ENCODE results near the gene USP13.

USP13 gene

DNA sequence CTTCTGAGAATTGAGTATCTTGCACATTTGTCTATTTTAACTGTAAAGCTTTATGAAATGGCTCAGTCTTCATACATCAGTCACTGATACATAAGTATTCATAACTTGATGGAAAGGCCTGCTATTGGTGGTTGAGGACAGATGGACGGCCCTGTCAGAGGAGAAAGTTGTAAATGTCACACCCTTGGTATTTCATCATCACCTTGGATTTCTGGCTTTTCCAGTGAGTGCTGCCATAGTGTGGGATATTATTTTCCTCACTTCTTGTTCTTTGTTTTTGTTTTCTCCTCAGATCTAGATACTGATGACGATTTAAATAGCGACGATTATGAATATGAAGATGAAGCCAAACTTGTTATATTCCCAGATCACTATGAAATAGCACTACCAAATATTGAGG, 47.9 kb downstream of the USP13 start:
- TF ChIP-seq ZFX (IDR thresholded peaks at IDR 0.05) (no peak), CTCF (conservative IDR thresholded peaks at IDR 0.05) (no peak)
- H3K27ac ChIP-seq = no peak overlapping the region

- TF ChIP-seq CTCF (conservative IDR thresholded peaks at IDR 0.05) (no peak), ZFX (IDR thresholded peaks at IDR 0.05) (no peak)
- H3K27ac ChIP-seq = no peak overlapping the region
Measured at GRCh38 chr3:179701176-179701827, 48.5 kb downstream of the USP13 start.

GRCh38 chr3:179702271-179702947, 49.6 kb downstream of the USP13 start:
- no peak overlapping the region for H3K27ac ChIP-seq
- TF ChIP-seq CTCF (conservative IDR thresholded peaks at IDR 0.05) = no peak

- no peak overlapping the region for H3K27ac ChIP-seq
- TF ChIP-seq ZFX (IDR thresholded peaks at IDR 0.05) = no peak
- TF ChIP-seq CTCF (conservative IDR thresholded peaks at IDR 0.05) = no peak
Measured at GRCh38 chr3:179703816-179704215, 51.0 kb downstream of the USP13 start.

- TF ChIP-seq CTCF (conservative IDR thresholded peaks at IDR 0.05) (no peak), ZFX (IDR thresholded peaks at IDR 0.05) (no peak)
- no peak overlapping the region for H3K27ac ChIP-seq
Measured at GRCh38 chr3:179706233-179706632, 53.4 kb downstream of the USP13 start.

DNA sequence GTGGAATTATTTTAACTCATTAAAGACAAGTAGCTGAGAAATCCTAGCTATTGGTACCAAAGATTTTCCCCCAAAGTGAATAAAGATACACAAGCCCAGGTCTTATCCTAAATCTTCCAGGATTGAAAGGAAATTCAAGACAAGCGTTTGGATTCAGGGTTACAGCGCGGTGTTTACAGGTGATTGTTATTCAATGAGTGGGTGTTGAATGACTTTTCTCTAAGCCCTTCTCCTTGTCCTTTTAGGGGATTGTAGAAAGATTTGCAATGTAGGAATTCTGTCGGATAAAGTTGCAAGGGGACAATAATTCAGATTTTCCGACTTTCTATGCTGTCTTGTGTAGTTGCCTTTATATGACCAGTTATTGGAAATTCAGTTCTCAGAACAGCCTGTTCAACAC, 57.2 kb downstream of the USP13 start:
- H3K27ac ChIP-seq = no peak overlapping the region
- TF ChIP-seq ZFX (IDR thresholded peaks at IDR 0.05) = no peak
- TF ChIP-seq CTCF (conservative IDR thresholded peaks at IDR 0.05) = no peak

- H3K27ac ChIP-seq = peak overlapping the region; percentile 46
- no peak for TF ChIP-seq CTCF (conservative IDR thresholded peaks at IDR 0.05)
- no peak for TF ChIP-seq ZFX (IDR thresholded peaks at IDR 0.05)
Measured at GRCh38 chr3:179713643-179714090, 60.8 kb downstream of the USP13 start.
